ENCODE measurements around the gene ANXA11. TPM values are rescaled to one million over a fixed set of nuclear protein-coding genes. Genes with fewer than 3 reads are reported as not detected.

Gene ANXA11
- total and polyA plus RNA-seq, 2 of the 8 experiments (the other 6 are each of a cell fraction or from before 2014, with no cell fraction given) = 40.5 to 84.9 TPM

DNA sequence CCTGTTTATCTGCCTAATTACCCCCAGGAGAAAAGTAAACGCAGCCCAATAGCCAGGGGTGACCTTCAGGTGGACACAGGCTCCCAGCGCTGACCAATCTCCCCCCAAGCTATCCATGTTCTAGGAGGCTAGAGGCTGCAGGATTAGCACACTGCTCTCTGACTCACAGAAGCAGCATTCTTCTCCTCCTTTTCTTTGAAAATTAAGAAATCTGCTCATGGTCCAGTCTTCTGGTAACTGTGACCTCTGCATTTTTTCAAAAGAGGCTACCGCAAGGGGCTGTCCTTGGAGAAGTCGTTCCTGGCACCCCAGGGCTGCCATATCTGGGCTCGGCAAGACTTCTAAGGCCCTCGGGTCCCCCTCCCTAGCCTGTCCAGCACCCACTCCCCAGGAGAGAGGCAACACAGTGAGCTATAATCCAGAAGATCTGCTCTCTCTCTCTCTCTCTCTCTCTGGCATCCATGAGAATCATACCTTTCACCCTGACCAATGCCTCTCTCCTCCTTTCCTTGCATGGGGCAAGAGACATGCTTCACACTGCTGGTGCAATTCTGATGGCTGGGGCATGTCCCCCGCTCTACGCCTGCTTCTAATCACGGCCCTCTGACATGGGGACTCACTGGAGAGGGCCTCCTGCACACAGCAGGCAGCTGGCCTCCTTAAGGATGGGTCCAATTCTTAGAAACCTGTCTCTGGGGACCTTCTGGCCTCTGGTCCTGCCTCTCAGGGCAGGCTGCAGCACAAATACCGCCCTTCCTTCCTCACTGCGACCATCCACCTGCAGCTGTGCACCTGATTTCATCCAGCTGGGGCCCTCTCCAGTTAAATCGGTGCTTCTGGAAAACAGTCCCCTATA is 27.3 kb downstream of the ANXA11 start (continued):
- TF ChIP-seq RXRA (IDR thresholded peaks at IDR 0.05; ENCODE audit: insufficient read depth, low read depth, low read length) = no peak
- TF ChIP-seq, protein P1, sequence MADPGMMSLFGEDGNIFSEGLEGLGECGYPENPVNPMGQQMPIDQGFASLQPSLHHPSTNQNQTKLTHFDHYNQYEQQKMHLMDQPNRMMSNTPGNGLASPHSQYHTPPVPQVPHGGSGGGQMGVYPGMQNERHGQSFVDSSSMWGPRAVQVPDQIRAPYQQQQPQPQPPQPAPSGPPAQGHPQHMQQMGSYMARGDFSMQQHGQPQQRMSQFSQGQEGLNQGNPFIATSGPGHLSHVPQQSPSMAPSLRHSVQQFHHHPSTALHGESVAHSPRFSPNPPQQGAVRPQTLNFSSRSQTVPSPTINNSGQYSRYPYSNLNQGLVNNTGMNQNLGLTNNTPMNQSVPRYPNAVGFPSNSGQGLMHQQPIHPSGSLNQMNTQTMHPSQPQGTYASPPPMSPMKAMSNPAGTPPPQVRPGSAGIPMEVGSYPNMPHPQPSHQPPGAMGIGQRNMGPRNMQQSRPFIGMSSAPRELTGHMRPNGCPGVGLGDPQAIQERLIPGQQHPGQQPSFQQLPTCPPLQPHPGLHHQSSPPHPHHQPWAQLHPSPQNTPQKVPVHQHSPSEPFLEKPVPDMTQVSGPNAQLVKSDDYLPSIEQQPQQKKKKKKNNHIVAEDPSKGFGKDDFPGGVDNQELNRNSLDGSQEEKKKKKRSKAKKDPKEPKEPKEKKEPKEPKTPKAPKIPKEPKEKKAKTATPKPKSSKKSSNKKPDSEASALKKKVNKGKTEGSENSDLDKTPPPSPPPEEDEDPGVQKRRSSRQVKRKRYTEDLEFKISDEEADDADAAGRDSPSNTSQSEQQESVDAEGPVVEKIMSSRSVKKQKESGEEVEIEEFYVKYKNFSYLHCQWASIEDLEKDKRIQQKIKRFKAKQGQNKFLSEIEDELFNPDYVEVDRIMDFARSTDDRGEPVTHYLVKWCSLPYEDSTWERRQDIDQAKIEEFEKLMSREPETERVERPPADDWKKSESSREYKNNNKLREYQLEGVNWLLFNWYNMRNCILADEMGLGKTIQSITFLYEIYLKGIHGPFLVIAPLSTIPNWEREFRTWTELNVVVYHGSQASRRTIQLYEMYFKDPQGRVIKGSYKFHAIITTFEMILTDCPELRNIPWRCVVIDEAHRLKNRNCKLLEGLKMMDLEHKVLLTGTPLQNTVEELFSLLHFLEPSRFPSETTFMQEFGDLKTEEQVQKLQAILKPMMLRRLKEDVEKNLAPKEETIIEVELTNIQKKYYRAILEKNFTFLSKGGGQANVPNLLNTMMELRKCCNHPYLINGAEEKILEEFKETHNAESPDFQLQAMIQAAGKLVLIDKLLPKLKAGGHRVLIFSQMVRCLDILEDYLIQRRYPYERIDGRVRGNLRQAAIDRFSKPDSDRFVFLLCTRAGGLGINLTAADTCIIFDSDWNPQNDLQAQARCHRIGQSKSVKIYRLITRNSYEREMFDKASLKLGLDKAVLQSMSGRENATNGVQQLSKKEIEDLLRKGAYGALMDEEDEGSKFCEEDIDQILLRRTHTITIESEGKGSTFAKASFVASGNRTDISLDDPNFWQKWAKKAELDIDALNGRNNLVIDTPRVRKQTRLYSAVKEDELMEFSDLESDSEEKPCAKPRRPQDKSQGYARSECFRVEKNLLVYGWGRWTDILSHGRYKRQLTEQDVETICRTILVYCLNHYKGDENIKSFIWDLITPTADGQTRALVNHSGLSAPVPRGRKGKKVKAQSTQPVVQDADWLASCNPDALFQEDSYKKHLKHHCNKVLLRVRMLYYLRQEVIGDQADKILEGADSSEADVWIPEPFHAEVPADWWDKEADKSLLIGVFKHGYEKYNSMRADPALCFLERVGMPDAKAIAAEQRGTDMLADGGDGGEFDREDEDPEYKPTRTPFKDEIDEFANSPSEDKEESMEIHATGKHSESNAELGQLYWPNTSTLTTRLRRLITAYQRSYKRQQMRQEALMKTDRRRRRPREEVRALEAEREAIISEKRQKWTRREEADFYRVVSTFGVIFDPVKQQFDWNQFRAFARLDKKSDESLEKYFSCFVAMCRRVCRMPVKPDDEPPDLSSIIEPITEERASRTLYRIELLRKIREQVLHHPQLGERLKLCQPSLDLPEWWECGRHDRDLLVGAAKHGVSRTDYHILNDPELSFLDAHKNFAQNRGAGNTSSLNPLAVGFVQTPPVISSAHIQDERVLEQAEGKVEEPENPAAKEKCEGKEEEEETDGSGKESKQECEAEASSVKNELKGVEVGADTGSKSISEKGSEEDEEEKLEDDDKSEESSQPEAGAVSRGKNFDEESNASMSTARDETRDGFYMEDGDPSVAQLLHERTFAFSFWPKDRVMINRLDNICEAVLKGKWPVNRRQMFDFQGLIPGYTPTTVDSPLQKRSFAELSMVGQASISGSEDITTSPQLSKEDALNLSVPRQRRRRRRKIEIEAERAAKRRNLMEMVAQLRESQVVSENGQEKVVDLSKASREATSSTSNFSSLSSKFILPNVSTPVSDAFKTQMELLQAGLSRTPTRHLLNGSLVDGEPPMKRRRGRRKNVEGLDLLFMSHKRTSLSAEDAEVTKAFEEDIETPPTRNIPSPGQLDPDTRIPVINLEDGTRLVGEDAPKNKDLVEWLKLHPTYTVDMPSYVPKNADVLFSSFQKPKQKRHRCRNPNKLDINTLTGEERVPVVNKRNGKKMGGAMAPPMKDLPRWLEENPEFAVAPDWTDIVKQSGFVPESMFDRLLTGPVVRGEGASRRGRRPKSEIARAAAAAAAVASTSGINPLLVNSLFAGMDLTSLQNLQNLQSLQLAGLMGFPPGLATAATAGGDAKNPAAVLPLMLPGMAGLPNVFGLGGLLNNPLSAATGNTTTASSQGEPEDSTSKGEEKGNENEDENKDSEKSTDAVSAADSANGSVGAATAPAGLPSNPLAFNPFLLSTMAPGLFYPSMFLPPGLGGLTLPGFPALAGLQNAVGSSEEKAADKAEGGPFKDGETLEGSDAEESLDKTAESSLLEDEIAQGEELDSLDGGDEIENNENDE (IDR thresholded peaks at IDR 0.05; ENCODE audit: insufficient replicate concordance, low read length) = no peak
- TF ChIP-seq CEBPB (IDR thresholded peaks at IDR 0.05; ENCODE audit: low read depth, low read length) = no peak
- TF ChIP-seq HDAC6 (IDR thresholded peaks at IDR 0.05; ENCODE audit: low read depth, low read length) = no peak
- TF ChIP-seq, protein P2, sequence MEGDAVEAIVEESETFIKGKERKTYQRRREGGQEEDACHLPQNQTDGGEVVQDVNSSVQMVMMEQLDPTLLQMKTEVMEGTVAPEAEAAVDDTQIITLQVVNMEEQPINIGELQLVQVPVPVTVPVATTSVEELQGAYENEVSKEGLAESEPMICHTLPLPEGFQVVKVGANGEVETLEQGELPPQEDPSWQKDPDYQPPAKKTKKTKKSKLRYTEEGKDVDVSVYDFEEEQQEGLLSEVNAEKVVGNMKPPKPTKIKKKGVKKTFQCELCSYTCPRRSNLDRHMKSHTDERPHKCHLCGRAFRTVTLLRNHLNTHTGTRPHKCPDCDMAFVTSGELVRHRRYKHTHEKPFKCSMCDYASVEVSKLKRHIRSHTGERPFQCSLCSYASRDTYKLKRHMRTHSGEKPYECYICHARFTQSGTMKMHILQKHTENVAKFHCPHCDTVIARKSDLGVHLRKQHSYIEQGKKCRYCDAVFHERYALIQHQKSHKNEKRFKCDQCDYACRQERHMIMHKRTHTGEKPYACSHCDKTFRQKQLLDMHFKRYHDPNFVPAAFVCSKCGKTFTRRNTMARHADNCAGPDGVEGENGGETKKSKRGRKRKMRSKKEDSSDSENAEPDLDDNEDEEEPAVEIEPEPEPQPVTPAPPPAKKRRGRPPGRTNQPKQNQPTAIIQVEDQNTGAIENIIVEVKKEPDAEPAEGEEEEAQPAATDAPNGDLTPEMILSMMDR (IDR thresholded peaks at IDR 0.05; ENCODE audit: control extremely low read depth in 1 of 3, insufficient read depth in 1 of 3, low read depth in 1 of 3, low read length in 3 of 3) = no peak
- TF ChIP-seq SIN3A (conservative IDR thresholded peaks at IDR 0.05 in 1 of 2, IDR thresholded peaks at IDR 0.05 in 1 of 2; ENCODE audit: low read depth in 1 of 2, low read length in 2 of 2) = no peak
- TF ChIP-seq BACH1 (IDR thresholded peaks at IDR 0.05; ENCODE audit: low read length) = no peak
